H1 (cell line): ENCODE results near the gene RPUSD2. TPM values are rescaled to one million over a fixed set of nuclear protein-coding genes. Genes with fewer than 3 reads are reported as not detected.

Experiments
- CBX5 ChIP-seq: fragments of 300-800, 300-1000 bp; sonication (generic); IDR thresholded peaks from 2 replicates; pipeline ENCODE4 v1.7.1; 2016; ENCODE audit warnings: antibody characterized with exemption, low read length, low read depth
- CHD1 ChIP-seq: IDR thresholded peaks from 2 replicates; pipeline ENCODE4 v1.6.1; 2012; ENCODE audit warnings: low read depth, low read length, improper control_type of control experiment
- GABPA ChIP-seq: IDR thresholded peaks from 2 replicates; pipeline ENCODE4 v1.6.1; 2011; ENCODE audit warnings: mild to moderate bottlenecking, low read length, moderate library complexity, borderline replicate concordance; ENCODE audit not compliant: insufficient read depth
- JUND ChIP-seq: IDR thresholded peaks from 2 replicates; pipeline ENCODE4 v1.6.1; 2011; ENCODE audit warnings: mild to moderate bottlenecking, improper control_type of control experiment, low read length
- MAFK ChIP-seq: IDR thresholded peaks from 2 replicates; pipeline ENCODE4 v1.6.1; 2012; ENCODE audit warnings: low read depth, mild to moderate bottlenecking, improper control_type of control experiment, low read length
- SIRT6 ChIP-seq: IDR thresholded peaks from one replicate; pipeline ENCODE4 v1.7.1; 2012; ENCODE audit warnings: low read length, inconsistent platforms
- SP1 ChIP-seq: IDR thresholded peaks from 2 replicates; pipeline ENCODE4 v1.6.1; 2011; ENCODE audit warnings: low read depth, low read length
- polyA plus RNA-seq, 7 experiments: library from polyadenylated mRNA; depleted of rRNA in 3 of 7; stranded (reverse) in 5 of 7; unstranded in 2 of 7; fragments of >200 nt in 5 of 7; fragments of 200-250 nt in 2 of 7; gene quantifications; 1 replicate in 5 of 7; 2 replicates in 1 of 7; 4 replicates in 1 of 7; pipeline versions ENCODE4 v1.2.1 to v1.2.3, GENCODE V29; 2011 to 2013; ENCODE audit warnings: missing spikeins in 2 of 7, mixed read lengths in 2 of 7
- total RNA-seq: library from RNA; stranded (reverse); fragmentation: NEBNext Ultra II Directional; extraction: Animal tissue kit (Norgen Biotek cat#: 25700); gene quantifications from 2 replicates; pipeline ENCODE4 v1.2.1, GENCODE V29; 2021

RPUSD2 gene
- total and polyA plus RNA-seq, 2 of the 8 experiments (the other 6 are each of a cell fraction or from before 2014, with no cell fraction given): 14.5 to 28.5 TPM

DNA sequence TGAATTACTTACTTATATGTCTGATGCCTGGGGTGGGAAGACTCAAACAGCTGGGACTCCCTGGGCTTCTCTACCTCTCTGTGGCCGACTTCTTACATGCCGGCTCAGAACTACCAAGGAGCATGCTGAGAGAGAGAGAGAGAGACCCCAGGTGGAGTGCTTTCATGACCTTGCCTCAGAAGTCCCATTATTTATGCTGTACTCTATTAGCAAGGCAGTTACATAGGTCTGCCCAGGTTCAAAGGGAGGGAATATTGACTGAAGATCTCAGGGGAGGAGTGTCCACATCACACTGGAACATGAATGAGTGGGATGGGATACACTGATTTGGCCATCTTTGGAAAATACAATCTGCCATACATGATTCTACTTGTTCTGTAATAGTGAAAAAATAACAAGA lies 20.5 kb upstream of the RPUSD2 start (continued):
- TF ChIP-seq MAFK (no peak), JUND (no peak), CHD1 (no peak), GABPA (no peak), SIRT6 (no peak), SP1 (no peak), CBX5 (no peak)
